HEK293 (cell line): ENCODE data around the gene SPECC1L.

Experiments
- CTCF ChIA-PET: fragments of 350-600 bp; formaldehyde crosslinking; extraction: SDS; loops from one replicate; lab custom pipeline; 2021; ENCODE audit warnings: antibody characterized with exemption; lab: Yijun Ruan, JAX
- POLR2A ChIA-PET: fragments of 300-600 bp; formaldehyde crosslinking; extraction: SDS; loops from one replicate; lab custom pipeline; 2020; ENCODE audit warnings: antibody characterized with exemption, inconsistent platforms; lab: Yijun Ruan, JAX
- H3K27ac ChIP-seq: fragments of 200-500 bp; sonication (Bioruptor generic); 2 replicates; pipeline ENCODE4 v1.5.1; 2014; ENCODE audit warnings: low read depth, low read length, control low read depth, inconsistent platforms; ENCODE audit errors: extremely low read depth
- H3K36me3 ChIP-seq, 2 experiments: fragments of 200-500 bp in 1 of 2; sonication (Bioruptor generic) in 1 of 2; 1 replicate in 1 of 2; 2 replicates in 1 of 2; pipeline ENCODE4 v1.5.1; 2014 to 2017; ENCODE audit warnings: inconsistent platforms in 2 of 2, low read length in 2 of 2; ENCODE audit not compliant: control insufficient read depth in 2 of 2, insufficient read depth in 1 of 2
- H3K4me1 ChIP-seq: fragments of 200-500 bp; sonication (Bioruptor generic); 2 replicates; pipeline ENCODE4 v1.5.1; 2014; ENCODE audit warnings: mild to moderate bottlenecking, low read length, inconsistent platforms; ENCODE audit not compliant: control insufficient read depth, insufficient read depth
- H3K4me3 ChIP-seq: 2 replicates; pipeline ENCODE4 v1.5.1; 2011; ENCODE audit warnings: low read depth, mild to moderate bottlenecking, control low read depth, low read length, moderate library complexity
- H3K9me3 ChIP-seq: fragments of 200-500 bp; sonication (Bioruptor generic); 2 replicates; pipeline ENCODE4 v1.5.1; 2014; ENCODE audit warnings: low read depth, low read length, inconsistent platforms; ENCODE audit not compliant: control insufficient read depth, insufficient read depth
- FEZF1 ChIP-seq: fragments of 450-650 bp; formaldehyde crosslinking; IDR thresholded peaks from 2 replicates; pipeline ENCODE4 v1.5.1; 2016; ENCODE audit warnings: missing biosample characterization, missing genetic modification characterization
- GLI4 ChIP-seq: fragments of 450-650 bp; formaldehyde crosslinking; IDR thresholded peaks from 2 replicates; pipeline ENCODE4 v1.5.1; 2016; ENCODE audit warnings: missing biosample characterization, missing genetic modification characterization
- GLIS1 ChIP-seq: fragments of 450-650 bp; formaldehyde crosslinking; IDR thresholded peaks from 2 replicates; pipeline ENCODE4 v1.5.1; 2016; ENCODE audit warnings: missing biosample characterization, missing genetic modification characterization
- MEIS1 ChIP-seq: sonication (generic); formaldehyde crosslinking; IDR thresholded peaks from 2 replicates; pipeline ENCODE4 v1.8.1; 2022; ENCODE audit warnings: missing genetic modification reagents, mild to moderate bottlenecking, borderline replicate concordance
- OVOL3 ChIP-seq: fragments of 450-650 bp; formaldehyde crosslinking; IDR thresholded peaks from 2 replicates; pipeline ENCODE4 v1.5.1; 2016; ENCODE audit warnings: missing biosample characterization, missing genetic modification characterization
- RBAK ChIP-seq: fragments of 450-650 bp; formaldehyde crosslinking; IDR thresholded peaks from 2 replicates; pipeline ENCODE4 v1.5.1; 2016; ENCODE audit warnings: missing biosample characterization, missing genetic modification characterization
- YY2 ChIP-seq: fragments of 450-650 bp; formaldehyde crosslinking; IDR thresholded peaks from 2 replicates; pipeline ENCODE4 v1.5.1; 2016; ENCODE audit warnings: missing biosample characterization, missing genetic modification characterization
- ZBTB6 ChIP-seq: fragments of 450-650 bp; formaldehyde crosslinking; IDR thresholded peaks from 2 replicates; pipeline ENCODE4 v1.5.1; 2017; ENCODE audit warnings: missing biosample characterization, missing genetic modification characterization
- ZFP3 ChIP-seq: fragments of 450-650 bp; formaldehyde crosslinking; IDR thresholded peaks from 2 replicates; pipeline ENCODE4 v1.5.1; 2016; ENCODE audit warnings: low read depth, missing biosample characterization, missing genetic modification characterization
- ZFP69B ChIP-seq: fragments of 450-650 bp; formaldehyde crosslinking; IDR thresholded peaks from 2 replicates; pipeline ENCODE4 v1.5.1; 2016; ENCODE audit warnings: missing biosample characterization, missing genetic modification characterization
- ZIC2 ChIP-seq: fragments of 450-650 bp; formaldehyde crosslinking; IDR thresholded peaks from 2 replicates; pipeline ENCODE4 v1.5.1; 2016; ENCODE audit warnings: missing biosample characterization, missing genetic modification characterization
- ZNF114 ChIP-seq: fragments of 450-650 bp; formaldehyde crosslinking; IDR thresholded peaks from 2 replicates; pipeline ENCODE4 v1.5.0; 2017; ENCODE audit warnings: missing biosample characterization, missing genetic modification characterization
- ZNF155 ChIP-seq: fragments of 450-650 bp; formaldehyde crosslinking; IDR thresholded peaks from 2 replicates; pipeline ENCODE4 v1.5.1; 2016; ENCODE audit warnings: missing biosample characterization, missing genetic modification characterization
- ZNF169 ChIP-seq: fragments of 450-650 bp; formaldehyde crosslinking; IDR thresholded peaks from 2 replicates; pipeline ENCODE4 v1.5.1; 2016; ENCODE audit warnings: missing biosample characterization, missing genetic modification characterization
- ZNF214 ChIP-seq: fragments of 450-650 bp; formaldehyde crosslinking; IDR thresholded peaks from 2 replicates; pipeline ENCODE4 v1.5.1; 2017; ENCODE audit warnings: missing biosample characterization, mild to moderate bottlenecking, missing genetic modification characterization, borderline replicate concordance
- ZNF280C ChIP-seq: fragments of 450-650 bp; formaldehyde crosslinking; IDR thresholded peaks from 2 replicates; pipeline ENCODE4 v1.5.1; 2016; ENCODE audit warnings: missing biosample characterization, missing genetic modification characterization
- ZNF335 ChIP-seq: fragments of 450-650 bp; formaldehyde crosslinking; conservative IDR thresholded peaks from 2 replicates; pipeline ENCODE4 v1.5.1; 2016; ENCODE audit warnings: missing biosample characterization, missing genetic modification characterization
- ZNF341 ChIP-seq: fragments of 450-650 bp; formaldehyde crosslinking; IDR thresholded peaks from 2 replicates; pipeline ENCODE4; 2016; ENCODE audit warnings: low read depth, missing biosample characterization, missing genetic modification characterization
- ZNF350 ChIP-seq: fragments of 450-650 bp; formaldehyde crosslinking; IDR thresholded peaks from 2 replicates; pipeline ENCODE4 v1.5.0; 2017; ENCODE audit warnings: missing biosample characterization, mild to moderate bottlenecking, missing genetic modification characterization
- ZNF585B ChIP-seq: fragments of 450-650 bp; formaldehyde crosslinking; IDR thresholded peaks from 2 replicates; pipeline ENCODE4 v1.5.1; 2016; ENCODE audit warnings: missing biosample characterization, missing genetic modification characterization
- ZNF629 ChIP-seq: fragments of 450-650 bp; formaldehyde crosslinking; IDR thresholded peaks from 2 replicates; pipeline ENCODE4 v1.5.1; 2017; ENCODE audit warnings: missing biosample characterization, missing genetic modification characterization
- ZNF692 ChIP-seq: fragments of 450-650 bp; formaldehyde crosslinking; IDR thresholded peaks from 2 replicates; pipeline ENCODE4 v1.5.1; 2016; ENCODE audit warnings: missing biosample characterization, missing genetic modification characterization
- ZNF777 ChIP-seq: fragments of 450-650 bp; formaldehyde crosslinking; IDR thresholded peaks from 2 replicates; pipeline ENCODE4 v1.5.1; 2017; ENCODE audit warnings: missing biosample characterization, missing genetic modification characterization, borderline replicate concordance
- ZNF785 ChIP-seq: fragments of 450-650 bp; formaldehyde crosslinking; IDR thresholded peaks from 2 replicates; pipeline ENCODE4 v1.5.1; 2016; ENCODE audit warnings: missing biosample characterization, missing genetic modification characterization
- ZNF792 ChIP-seq: fragments of 450-650 bp; formaldehyde crosslinking; IDR thresholded peaks from 2 replicates; pipeline ENCODE4 v1.5.1; 2016; ENCODE audit warnings: missing biosample characterization, missing genetic modification characterization
- TF ChIP-seq, protein P1 (sequence below): fragments of 450-650 bp; formaldehyde crosslinking; IDR thresholded peaks from 2 replicates; pipeline ENCODE4 v1.5.1; 2017; ENCODE audit warnings: missing biosample characterization, missing genetic modification characterization
- TF ChIP-seq, protein P2 (sequence below): fragments of 450-650 bp; formaldehyde crosslinking; IDR thresholded peaks from 2 replicates; pipeline ENCODE4 v1.5.1; 2016; ENCODE audit warnings: missing biosample characterization, missing genetic modification characterization

The SPECC1L gene

DNA sequence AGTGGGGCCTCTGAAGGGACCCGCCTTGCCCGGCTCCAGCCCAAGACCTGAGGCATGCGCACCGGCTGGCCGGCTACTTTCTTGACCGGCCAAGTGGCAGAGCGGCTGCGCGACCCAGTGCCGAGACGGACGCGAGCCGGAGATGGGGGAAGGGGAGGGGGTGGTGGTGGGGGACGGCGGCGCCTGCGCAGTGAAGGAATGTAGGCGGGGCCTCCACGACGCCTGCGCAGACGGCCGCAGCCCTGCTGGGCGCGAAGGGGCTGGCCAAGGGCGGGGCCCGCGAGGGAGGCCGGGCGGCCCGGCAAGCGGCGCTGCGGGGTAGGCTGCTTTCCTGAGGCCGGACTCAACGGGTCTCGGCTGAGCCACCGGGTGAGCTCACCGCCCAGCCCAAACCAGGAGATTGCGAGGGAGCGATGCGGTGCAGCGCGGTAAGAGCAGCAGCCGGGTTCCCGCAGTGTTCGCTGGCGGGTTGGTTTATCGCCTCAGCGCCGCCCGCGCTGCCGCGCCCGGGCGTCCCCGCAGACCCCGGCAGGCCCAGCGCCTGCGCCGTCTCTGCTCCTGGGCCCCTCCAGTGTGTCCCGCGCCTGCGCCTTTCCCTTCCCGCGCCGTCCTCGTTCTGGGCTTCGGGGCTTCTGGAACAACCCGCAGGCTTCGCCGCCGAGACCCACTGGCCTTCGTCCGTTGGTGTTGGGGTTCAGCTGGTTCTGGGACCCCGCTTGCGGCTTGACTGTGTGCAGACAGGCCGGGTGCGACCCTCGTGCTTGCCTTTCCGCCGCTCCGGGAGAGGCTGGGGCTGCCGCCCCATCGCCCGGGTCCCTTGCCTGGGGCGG, at the start of gene SPECC1L (continued):
- TF ChIP-seq FEZF1 (tag by site-specific recombination): peak; percentile 78
- TF ChIP-seq MEIS1 (CRISPR knock-in tag): no peak
- TF ChIP-seq ZNF155 (tag by site-specific recombination): no peak
- TF ChIP-seq OVOL3: no peak

DNA sequence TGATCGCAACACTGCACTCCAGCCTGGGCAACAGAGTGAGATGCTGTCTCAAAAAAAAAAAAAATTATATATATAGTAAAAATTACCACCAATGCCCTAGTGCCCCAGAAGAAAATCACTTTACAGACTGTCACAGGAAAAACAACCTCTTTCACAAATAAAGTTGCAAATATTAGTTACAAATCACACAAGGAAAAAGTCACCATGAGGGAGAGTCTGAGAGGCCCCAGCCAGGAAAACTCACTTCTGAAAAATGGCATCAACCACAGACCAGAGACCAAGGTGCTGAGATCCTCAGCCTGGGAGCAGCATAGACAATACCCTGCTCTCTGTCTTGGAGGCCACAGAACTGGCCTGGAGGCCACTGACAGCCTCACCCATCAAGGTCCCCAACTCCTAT, 46.2 kb upstream of the SPECC1L start:
- no peak overlapping the region for H3K27ac ChIP-seq
- no peaks in the 10 kb centered on the region for H3K9me3 ChIP-seq
- H3K36me3 ChIP-seq: no peaks in the 10 kb centered on the region
- CTCF ChIA-PET: no interaction called here
- POLR2A ChIA-PET: no interaction called here
- TF ChIP-seq ZNF629 (tag by site-specific recombination) (no peak), ZNF214 (tag by site-specific recombination) (no peak), ZNF114 (tag by site-specific recombination) (no peak), ZNF169 (tag by site-specific recombination) (no peak), ZNF792 (tag by site-specific recombination) (no peak), ZNF350 (tag by site-specific recombination) (no peak), ZNF341 (tag by site-specific recombination) (no peak), ZFP3 (tag by site-specific recombination) (no peak), YY2 (tag by site-specific recombination) (no peak), ZFP69B (tag by site-specific recombination) (no peak), ZNF280C (tag by site-specific recombination) (no peak), GLIS1 (tag by site-specific recombination) (no peak)
- TF ChIP-seq, protein P1, sequence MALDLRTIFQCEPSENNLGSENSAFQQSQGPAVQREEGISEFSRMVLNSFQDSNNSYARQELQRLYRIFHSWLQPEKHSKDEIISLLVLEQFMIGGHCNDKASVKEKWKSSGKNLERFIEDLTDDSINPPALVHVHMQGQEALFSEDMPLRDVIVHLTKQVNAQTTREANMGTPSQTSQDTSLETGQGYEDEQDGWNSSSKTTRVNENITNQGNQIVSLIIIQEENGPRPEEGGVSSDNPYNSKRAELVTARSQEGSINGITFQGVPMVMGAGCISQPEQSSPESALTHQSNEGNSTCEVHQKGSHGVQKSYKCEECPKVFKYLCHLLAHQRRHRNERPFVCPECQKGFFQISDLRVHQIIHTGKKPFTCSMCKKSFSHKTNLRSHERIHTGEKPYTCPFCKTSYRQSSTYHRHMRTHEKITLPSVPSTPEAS (tag by site-specific recombination): no peak
- TF ChIP-seq, protein P2, sequence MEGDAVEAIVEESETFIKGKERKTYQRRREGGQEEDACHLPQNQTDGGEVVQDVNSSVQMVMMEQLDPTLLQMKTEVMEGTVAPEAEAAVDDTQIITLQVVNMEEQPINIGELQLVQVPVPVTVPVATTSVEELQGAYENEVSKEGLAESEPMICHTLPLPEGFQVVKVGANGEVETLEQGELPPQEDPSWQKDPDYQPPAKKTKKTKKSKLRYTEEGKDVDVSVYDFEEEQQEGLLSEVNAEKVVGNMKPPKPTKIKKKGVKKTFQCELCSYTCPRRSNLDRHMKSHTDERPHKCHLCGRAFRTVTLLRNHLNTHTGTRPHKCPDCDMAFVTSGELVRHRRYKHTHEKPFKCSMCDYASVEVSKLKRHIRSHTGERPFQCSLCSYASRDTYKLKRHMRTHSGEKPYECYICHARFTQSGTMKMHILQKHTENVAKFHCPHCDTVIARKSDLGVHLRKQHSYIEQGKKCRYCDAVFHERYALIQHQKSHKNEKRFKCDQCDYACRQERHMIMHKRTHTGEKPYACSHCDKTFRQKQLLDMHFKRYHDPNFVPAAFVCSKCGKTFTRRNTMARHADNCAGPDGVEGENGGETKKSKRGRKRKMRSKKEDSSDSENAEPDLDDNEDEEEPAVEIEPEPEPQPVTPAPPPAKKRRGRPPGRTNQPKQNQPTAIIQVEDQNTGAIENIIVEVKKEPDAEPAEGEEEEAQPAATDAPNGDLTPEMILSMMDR (tag by site-specific recombination): no peak
- H3K4me3 ChIP-seq: no peak overlapping the region
- no peaks in the 10 kb centered on the region for H3K4me1 ChIP-seq

GRCh38 chr22:24225044-24225601, 45.5 kb upstream of the SPECC1L start:
- Histone ChIP-seq H3K9me3 (no peaks in the 10 kb centered on the region), H3K27ac (no peak overlapping the region), H3K4me3 (no peak overlapping the region), H3K4me1 (no peaks in the 10 kb centered on the region), H3K36me3 (no peaks in the 10 kb centered on the region)
- ChIA-PET CTCF (interaction anchor here (1.2 kb wide), 1 partner anchor 18 kb away, joined by 3 read pairs; no protein-coding TSS in a partner anchor), POLR2A (no interaction called here)
- no peak for TF ChIP-seq ZNF335 (tag by site-specific recombination)
- TF ChIP-seq ZNF692 (tag by site-specific recombination): no peak
- TF ChIP-seq ZIC2: no peak
- TF ChIP-seq RBAK: no peak
- no peak for TF ChIP-seq GLI4 (tag by site-specific recombination)
- no peak for TF ChIP-seq ZNF777 (tag by site-specific recombination)
- no peak for TF ChIP-seq ZBTB6
- no peak for TF ChIP-seq ZNF585B
- no peak for TF ChIP-seq ZNF785 (tag by site-specific recombination)
